IPS DF 6.9 (cell line): ENCODE measurements around the gene ENTR1.

ENCODE experiments used
- DNase-seq: peaks from one replicate; pipeline ENCODE4 v3.0.0-alpha.2; 2013; ENCODE audit warnings: low read depth, low spot score
- H3K27ac ChIP-seq: one replicate; pipeline ENCODE4 v1.5.1; 2013; ENCODE audit warnings: low read length, control low read depth
- H3K27me3 ChIP-seq: 2 replicates; pipeline ENCODE4 v1.6.1; 2013; ENCODE audit warnings: mild to moderate bottlenecking, low read length; ENCODE audit not compliant: control insufficient read depth, insufficient read depth
- H3K36me3 ChIP-seq: 2 replicates; pipeline ENCODE4 v1.6.1; 2013; ENCODE audit warnings: low read length; ENCODE audit not compliant: control insufficient read depth, insufficient read depth
- H3K4me1 ChIP-seq: 2 replicates; pipeline ENCODE4 v1.6.1; 2013; ENCODE audit warnings: low read length; ENCODE audit not compliant: control insufficient read depth, insufficient read depth
- H3K4me3 ChIP-seq: 2 replicates; pipeline ENCODE4 v1.5.1; 2013; ENCODE audit warnings: mild to moderate bottlenecking, low read length
- H3K9me3 ChIP-seq: 2 replicates; pipeline ENCODE4 v1.6.1; 2013; ENCODE audit warnings: low read length, inconsistent platforms; ENCODE audit not compliant: control insufficient read depth, insufficient read depth
- WGBS: extraction: QIAGEN DNeasy Blood & Tissue Kit; methylation state at CpG from one replicate; pipeline ENCODE4 v1.1.7; 2013; ENCODE audit warnings: mixed read lengths, missing lambda C conversion rate; ENCODE audit not compliant: insufficient read length, insufficient coverage; 5-methylcytosine and 5-hydroxymethylcytosine counted together

ENTR1 gene

DNA sequence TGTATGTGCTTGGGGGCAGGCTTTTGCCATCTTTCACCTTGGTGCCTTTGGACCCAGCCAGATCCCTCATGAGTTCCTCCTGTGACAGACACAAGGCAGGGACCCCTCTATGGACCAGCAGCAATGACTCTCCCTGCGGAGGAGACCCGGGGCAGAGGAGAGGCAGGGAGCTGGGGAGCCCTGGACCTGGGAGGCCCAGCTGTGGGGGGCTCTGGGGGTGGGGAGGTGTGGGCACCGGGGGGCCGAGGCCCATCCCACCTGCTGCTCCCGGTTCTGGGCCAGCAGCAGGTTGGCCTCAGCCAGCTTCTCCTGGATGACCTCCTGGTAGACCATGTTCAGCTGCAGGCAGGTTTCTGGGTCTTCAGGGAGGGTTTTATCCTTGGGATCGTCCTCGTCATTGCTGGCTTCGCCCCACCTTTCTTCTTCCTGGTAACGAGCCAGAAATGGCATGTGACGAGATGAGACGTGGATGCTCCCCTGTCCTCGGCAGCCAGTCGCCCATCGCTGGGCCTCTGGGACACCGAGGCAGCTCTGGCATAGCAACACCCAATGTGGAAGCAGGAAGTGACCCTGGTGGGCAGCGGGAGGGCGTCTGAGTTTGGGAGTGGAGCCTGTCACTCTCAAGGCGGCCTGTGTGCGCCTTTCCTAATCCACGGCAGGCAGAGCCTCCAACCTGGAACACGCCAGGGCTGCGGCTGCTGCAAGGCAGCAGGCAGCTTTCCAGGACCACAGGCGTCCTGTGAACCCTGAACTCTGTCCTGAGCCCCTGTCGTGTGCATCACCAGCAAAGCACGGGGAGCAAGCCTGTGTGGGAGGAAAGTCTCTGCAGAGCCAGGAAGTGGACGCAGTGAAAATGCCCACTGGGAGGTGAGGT, 14.8 kb downstream of the ENTR1 start:
- H3K27ac ChIP-seq = no peak overlapping the region
- H3K27me3 ChIP-seq = no peaks in the 10 kb centered on the region
- no CpG with 5 or more reads among the region's 26 CpGs for WGBS
- no peak overlapping the region for H3K4me3 ChIP-seq
- DNase-seq = no peak
- H3K9me3 ChIP-seq = no peaks in the 10 kb centered on the region
- peaks cover 48% of the 10 kb centered on the region for H3K36me3 ChIP-seq
- H3K4me1 ChIP-seq = no peaks in the 10 kb centered on the region

DNA sequence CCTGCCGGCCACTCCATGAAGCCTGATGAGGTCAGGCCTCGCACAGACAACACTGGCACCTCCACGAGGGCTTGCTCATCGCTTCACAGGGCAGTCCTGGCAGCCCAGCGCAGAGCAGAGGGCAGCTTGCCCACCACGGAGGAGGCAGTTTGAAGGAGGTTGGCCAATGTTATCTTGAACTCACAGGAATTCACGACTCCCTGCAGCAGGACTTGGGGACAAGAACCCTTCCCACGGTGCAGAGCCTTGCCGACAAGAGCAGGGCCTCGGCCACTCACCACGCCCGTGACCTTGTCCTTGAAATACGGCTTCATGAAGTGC, 15.4 kb downstream of the ENTR1 start:
- peaks cover 48% of the 10 kb centered on the region for H3K36me3 ChIP-seq
- no peak for DNase-seq
- no peaks in the 10 kb centered on the region for H3K27me3 ChIP-seq
- WGBS = no CpG with 5 or more reads among the region's 13 CpGs
- no peak overlapping the region for H3K27ac ChIP-seq
- H3K9me3 ChIP-seq = no peaks in the 10 kb centered on the region
- no peak overlapping the region; the same call in 1 of the 2 replicates for H3K4me3 ChIP-seq
- no peaks in the 10 kb centered on the region for H3K4me1 ChIP-seq

DNA sequence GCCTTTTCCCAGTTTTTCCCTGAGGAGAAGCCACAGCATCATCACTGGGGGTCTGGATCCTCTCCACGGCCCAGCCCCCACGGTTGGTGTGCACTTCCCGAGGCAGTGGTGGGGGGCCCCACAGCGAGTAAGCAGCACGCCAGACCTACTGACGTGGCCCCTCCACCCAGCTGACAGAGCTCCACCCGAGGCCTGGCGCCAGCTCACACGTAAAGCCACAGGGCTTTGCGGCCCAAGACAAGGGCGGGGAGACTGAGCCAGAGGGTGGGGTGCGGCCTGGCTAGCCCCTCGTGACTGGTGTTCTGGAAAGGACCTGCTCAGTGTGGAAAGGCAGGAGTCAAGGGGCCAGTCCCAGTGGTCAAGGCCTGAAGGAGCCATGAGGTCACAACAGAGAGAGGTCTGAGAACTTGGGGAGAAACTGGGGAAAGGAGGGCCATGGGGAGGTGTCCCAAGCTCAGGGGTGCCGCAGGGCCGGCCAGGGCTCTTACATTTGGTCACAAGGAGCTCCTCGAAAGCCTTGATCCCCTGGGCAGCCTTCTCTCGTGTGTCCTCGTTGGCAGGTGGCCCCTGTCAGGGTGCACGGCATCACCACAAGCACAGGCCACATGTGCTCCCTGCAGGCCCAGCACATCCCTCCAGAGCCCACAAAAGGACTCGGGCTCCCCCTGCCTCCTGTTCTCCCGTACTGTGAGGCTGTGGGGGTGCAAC, 15.9 kb downstream of the ENTR1 start:
- H3K9me3 ChIP-seq = no peaks in the 10 kb centered on the region
- no peaks in the 10 kb centered on the region for H3K4me1 ChIP-seq
- peaks cover 49% of the 10 kb centered on the region for H3K36me3 ChIP-seq
- no peaks in the 10 kb centered on the region for H3K27me3 ChIP-seq
- H3K4me3 ChIP-seq = no peak overlapping the region
- WGBS = no CpG with 5 or more reads among the region's 21 CpGs
- no peak overlapping the region for H3K27ac ChIP-seq
- DNase-seq = no peak

GRCh38 chr9:136393531-136393930, 16.9 kb downstream of the ENTR1 start:
- Histone ChIP-seq H3K4me3 (no peak overlapping the region), H3K9me3 (no peaks in the 10 kb centered on the region), H3K27me3 (no peaks in the 10 kb centered on the region), H3K36me3 (peaks cover 55% of the 10 kb centered on the region), H3K4me1 (no peaks in the 10 kb centered on the region), H3K27ac (no peak overlapping the region)
- no CpG with 5 or more reads among the region's 17 CpGs for WGBS
- no peak for DNase-seq

DNA sequence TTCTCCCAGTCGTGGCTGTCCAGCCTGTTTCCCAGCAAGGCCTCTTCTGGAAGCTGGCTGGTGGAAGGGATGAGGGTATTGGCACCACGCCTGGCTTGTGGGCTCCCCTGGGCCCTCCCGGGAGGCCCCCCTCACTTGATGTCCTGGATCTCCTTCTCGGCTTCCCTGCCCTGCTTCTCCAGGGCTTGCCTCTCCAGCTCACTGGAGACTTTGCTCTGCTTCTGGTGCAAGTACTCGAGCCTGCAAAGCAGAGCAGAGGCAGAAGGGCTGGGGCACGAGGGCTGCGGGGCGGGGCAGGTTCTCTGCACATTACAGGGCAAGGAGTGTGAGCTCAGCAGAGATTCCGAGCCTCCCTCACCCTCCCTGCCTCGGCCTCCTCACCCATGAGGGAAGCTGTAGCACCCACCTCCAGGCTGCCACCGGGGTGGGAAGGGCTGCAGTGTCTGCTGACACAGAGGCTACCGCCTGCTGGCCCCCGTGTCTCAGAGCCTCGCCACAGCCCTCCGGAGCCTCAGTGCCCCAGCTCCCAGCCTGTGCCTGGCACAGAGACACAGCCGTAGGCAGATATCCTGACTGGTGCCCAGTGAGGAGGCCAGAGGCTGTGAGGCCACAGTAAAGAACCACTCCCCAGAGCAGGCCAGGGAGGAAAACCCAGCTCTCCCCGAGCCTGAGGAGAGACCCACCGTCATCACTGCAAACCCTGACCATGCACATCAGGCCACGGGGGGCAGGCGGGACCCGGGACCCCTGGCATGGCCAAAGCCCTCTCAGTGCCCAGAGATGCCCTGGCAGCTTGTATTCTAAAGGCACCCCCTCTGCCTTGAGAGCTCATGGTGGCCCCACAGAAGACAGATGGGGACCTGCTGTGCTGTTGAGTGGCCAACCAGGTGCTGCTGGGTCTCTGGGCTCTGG, 17.6 kb downstream of the ENTR1 start:
- Histone ChIP-seq H3K36me3 (peaks cover 62% of the 10 kb centered on the region), H3K4me1 (no peaks in the 10 kb centered on the region), H3K4me3 (no peak overlapping the region; the same call in 1 of the 2 replicates), H3K27ac (no peak overlapping the region), H3K9me3 (no peaks in the 10 kb centered on the region), H3K27me3 (no peaks in the 10 kb centered on the region)
- no peak for DNase-seq
- no CpG with 5 or more reads among the region's 21 CpGs for WGBS

GRCh38 chr9:136391737-136392537, 18.5 kb downstream of the ENTR1 start:
- no CpG with 5 or more reads among the region's 28 CpGs for WGBS
- H3K27ac ChIP-seq = no peak overlapping the region

GRCh38 chr9:136389396-136389795, 21.0 kb downstream of the ENTR1 start:
- H3K9me3 ChIP-seq = no peaks in the 10 kb centered on the region
- peaks cover 42% of the 10 kb centered on the region for H3K36me3 ChIP-seq
- no CpG with 5 or more reads among the region's 14 CpGs for WGBS

More at GRCh38 chr9:136391737-136392537, 18.5 kb downstream of the ENTR1 start:
- Histone ChIP-seq H3K4me3 (no peak overlapping the region), H3K4me1 (no peaks in the 10 kb centered on the region), H3K9me3 (no peaks in the 10 kb centered on the region), H3K27me3 (no peaks in the 10 kb centered on the region), H3K36me3 (peaks cover 64% of the 10 kb centered on the region)
- no peak for DNase-seq

GRCh38 chr9:136387217-136387616, 23.2 kb downstream of the ENTR1 start:
- no CpG with 5 or more reads among the region's 19 CpGs for WGBS

More at GRCh38 chr9:136389396-136389795, 21.0 kb downstream of the ENTR1 start:
- DNase-seq = no peak
- Histone ChIP-seq H3K27ac (no peak overlapping the region), H3K4me1 (no peaks in the 10 kb centered on the region), H3K4me3 (no peak overlapping the region), H3K27me3 (no peaks in the 10 kb centered on the region)

DNA sequence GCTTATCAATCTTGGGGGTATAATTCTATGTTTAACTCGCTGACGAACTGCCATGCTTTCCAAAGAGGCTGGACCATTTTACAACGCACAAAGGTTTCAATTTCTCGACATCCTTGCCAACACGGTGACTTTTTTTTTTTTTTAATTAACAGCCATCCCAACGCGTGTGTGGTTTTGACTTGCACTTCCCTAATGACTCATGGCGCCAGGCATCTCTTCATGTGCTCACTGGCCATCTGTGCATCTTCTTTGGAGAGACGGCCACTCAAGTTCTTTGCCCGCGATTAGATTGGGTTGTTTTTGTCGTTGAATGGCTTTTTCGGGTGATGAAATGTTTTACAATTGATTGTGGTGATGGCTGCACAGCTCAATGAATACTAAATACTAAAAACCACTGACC, 24.4 kb downstream of the ENTR1 start:
- H3K4me1 ChIP-seq = no peaks in the 10 kb centered on the region
- peaks cover 51% of the 10 kb centered on the region for H3K36me3 ChIP-seq
- H3K9me3 ChIP-seq = no peaks in the 10 kb centered on the region
- DNase-seq = no peak
- no peak overlapping the region for H3K27ac ChIP-seq
- no peak overlapping the region for H3K4me3 ChIP-seq
- WGBS = no CpG with 5 or more reads among the region's 13 CpGs
- no peaks in the 10 kb centered on the region for H3K27me3 ChIP-seq

More at GRCh38 chr9:136387217-136387616, 23.2 kb downstream of the ENTR1 start:
- DNase-seq = no peak
- no peak overlapping the region for H3K27ac ChIP-seq
- no peaks in the 10 kb centered on the region for H3K4me1 ChIP-seq
- H3K27me3 ChIP-seq = no peaks in the 10 kb centered on the region
- no peaks in the 10 kb centered on the region for H3K9me3 ChIP-seq
- H3K4me3 ChIP-seq = no peak overlapping the region
- H3K36me3 ChIP-seq = peaks cover 48% of the 10 kb centered on the region
